Right lobe of liver (tissue), 4 donors: ENCODE data around the gene CPOX.

Source experiments
- CTCF ChIP-seq, 4 donors: fragments of 200-600 bp in 3 of 4; fragments of 450-650 bp in 1 of 4; IDR thresholded peaks; one replicate each; pipeline versions ENCODE4 v1.5.1 to v1.8.0; 2016 to 2022; ENCODE audit warnings: antibody characterized with exemption in 4 of 4, mild to moderate bottlenecking in 2 of 4
- POLR2A ChIP-seq: fragments of 450-650 bp; IDR thresholded peaks from one replicate; pipeline ENCODE4 v1.6.1; 2017; ENCODE audit warnings: antibody characterized with exemption, mild to moderate bottlenecking
- donor health status: DM: no; HTN: no; CAD: no.
- donor health status: DM: no; HTN: no; CAD: no.
- donor health status: DM: no; HTN: yes; CAD: no.

GRCh38 chr3:98553021-98553563, 40.3 kb downstream of the CPOX start:
- TF ChIP-seq CTCF (IDR thresholded peaks at IDR 0.05) = no peak
- no peak for TF ChIP-seq POLR2A
